Hepatocyte (in vitro differentiated cells): ENCODE measurements around the gene CXCR3. TPM values are rescaled to one million over a fixed set of nuclear protein-coding genes. Genes with fewer than 3 reads are reported as not detected.

Experiments used
- polyA plus RNA-seq: library from polyadenylated mRNA; unstranded; fragments of >200 nt; fragmentation: Nextera tagmentation; extraction: Ambion mirVana; gene quantifications from 2 replicates; pipeline ENCODE4 v1.2.1, GENCODE V29; 2016
- total RNA-seq: library from RNA; depleted of rRNA; stranded (reverse); fragments of >200 nt; gene quantifications from 2 replicates; pipeline ENCODE4 v1.2.3, GENCODE V29; 2014

CXCR3 gene
- total and polyA plus RNA-seq, 2 experiments from 2014 or later = not detected

Other genes starting within 250 kb of the CXCR3 start
- 117 and 120 TPM in 2 replicates for gene OGT, start 85.4 kb downstream of the CXCR3 start, total RNA-seq
- gene OGT, start 85.4 kb downstream of the CXCR3 start, polyA plus RNA-seq = 36.8 and 46.5 TPM in 2 replicates
- 0.50 and 0.68 TPM in 2 replicates for gene GCNA, start 40.1 kb downstream of the CXCR3 start, total RNA-seq
- gene GCNA, start 40.1 kb downstream of the CXCR3 start, polyA plus RNA-seq = 0.42 and 0.47 TPM in 2 replicates
- gene CXorf49, start 99.8 kb upstream of the CXCR3 start, total RNA-seq = not detected in 2 replicates
- 10.1 and 12.1 TPM in 2 replicates for gene CXorf49, start 99.8 kb upstream of the CXCR3 start, polyA plus RNA-seq
- not detected in 2 replicates for gene CXorf49B, start 144.8 kb upstream of the CXCR3 start, total RNA-seq
- 10.1 and 12.1 TPM in 2 replicates for gene CXorf49B, start 144.8 kb upstream of the CXCR3 start, polyA plus RNA-seq